GM18909 (cell line): ENCODE results near the gene CDK3.

ENCODE experiments used
- ATAC-seq: cut with Tn5 transposase; IDR thresholded peaks from one replicate; pipeline ENCODE4 v1.9.1; 2021; ENCODE audit warnings: mild to moderate bottlenecking; ENCODE audit not compliant: unreplicated experiment, poor library complexity

Gene CDK3

GRCh38 chr17:75987041-75987440 lies 13.6 kb upstream of the CDK3 start:
- no peak for ATAC-seq

GRCh38 chr17:75991396-75991795 lies 9.3 kb upstream of the CDK3 start:
- no peak for ATAC-seq

- ATAC-seq: no peak
Measured at GRCh38 chr17:75994802-75995370, 5.8 kb upstream of the CDK3 start.

GRCh38 chr17:75995385-75995925 lies 5.2 kb upstream of the CDK3 start:
- ATAC-seq: no peak

GRCh38 chr17:75996665-75997590 lies 3.7 kb upstream of the CDK3 start:
- ATAC-seq: no peak

GRCh38 chr17:75998327-75998795 lies 2.3 kb upstream of the CDK3 start:
- ATAC-seq: no peak

- ATAC-seq: no peak
Measured at GRCh38 chr17:76000016-76000754, 470 bp upstream of the CDK3 start.

- ATAC-seq: no peak
Measured at GRCh38 chr17:76002100-76002499, 1.4 kb downstream of the CDK3 start.

GRCh38 chr17:76003915-76004314 lies 3.3 kb downstream of the CDK3 start:
- no peak for ATAC-seq

GRCh38 chr17:76004750-76005262 lies 4.2 kb downstream of the CDK3 start:
- ATAC-seq: no peak

- no peak for ATAC-seq
Measured at GRCh38 chr17:76005263-76006149, 4.9 kb downstream of the CDK3 start.

- no peak for ATAC-seq
Measured at GRCh38 chr17:76007131-76007849, 6.6 kb downstream of the CDK3 start.

- ATAC-seq: no peak
Measured at GRCh38 chr17:76007850-76008165, 7.2 kb downstream of the CDK3 start.

- no peak for ATAC-seq
Measured at GRCh38 chr17:76008208-76008607, 7.6 kb downstream of the CDK3 start.

GRCh38 chr17:76008630-76009425 lies 8.2 kb downstream of the CDK3 start:
- ATAC-seq: no peak

GRCh38 chr17:76009447-76009846 lies 8.8 kb downstream of the CDK3 start:
- ATAC-seq: no peak

GRCh38 chr17:76009969-76010661 lies 9.5 kb downstream of the CDK3 start:
- ATAC-seq: no peak

GRCh38 chr17:76011951-76012350 lies 11.3 kb downstream of the CDK3 start:
- no peak for ATAC-seq
